ENCODE results near the gene CYB5R2. TPM values are rescaled to one million over a fixed set of nuclear protein-coding genes. Genes with fewer than 3 reads are reported as not detected.

Gene CYB5R2
- total RNA-seq, 1 experiment from 2014 or later, result 6.2 TPM

GRCh38 chr11:7648264-7648663 lies 25.0 kb downstream of the CYB5R2 start:
- no peaks in the 10 kb centered on the region for H3K36me3 ChIP-seq (ENCODE audit: insufficient read depth, low read length, poor library complexity, severe bottlenecking)
- no peaks in the 10 kb centered on the region for H3K4me1 ChIP-seq (ENCODE audit: insufficient read depth, low read length, poor library complexity, severe bottlenecking)
- ChIA-PET CTCF (no interaction called here), POLR2A (ENCODE audit: low non-redundant PET) (no interaction called here)
- BruUV-seq (replicated peaks), result no TSS peak
- H3K27ac ChIP-seq (ENCODE audit: low read depth, low read length, poor library complexity, severe bottlenecking), result no peak overlapping the region
- H3K27me3 ChIP-seq (replicated peaks; ENCODE audit: insufficient read depth, low read depth, low read length, poor library complexity), result no peaks in the 10 kb centered on the region
- no peaks in the 10 kb centered on the region for H3K9me3 ChIP-seq (ENCODE audit: low read depth, low read length, poor library complexity, severe bottlenecking)
- intact Hi-C loops (cut with micrococcal nuclease; ENCODE audit: unreplicated experiment), result no loop called here
- no peak overlapping the region for H3K4me3 ChIP-seq (ENCODE audit: low read depth, low read length, poor library complexity, severe bottlenecking)
- no peak for DNase-seq (ENCODE audit: low spot score)
- no peak for TF ChIP-seq EZH2 (IDR thresholded peaks at IDR 0.05; ENCODE audit: borderline replicate concordance, low read depth, low read length, poor library complexity, severe bottlenecking)
- TF ChIP-seq CTCF (conservative IDR thresholded peaks at IDR 0.05; ENCODE audit: low read depth, low read length), result no peak

- Histone ChIP-seq H3K27ac (ENCODE audit: low read depth, low read length, poor library complexity, severe bottlenecking) (no peak overlapping the region), H3K36me3 (ENCODE audit: insufficient read depth, low read length, poor library complexity, severe bottlenecking) (no peaks in the 10 kb centered on the region), H3K4me1 (ENCODE audit: insufficient read depth, low read length, poor library complexity, severe bottlenecking) (no peaks in the 10 kb centered on the region), H3K9me3 (ENCODE audit: low read depth, low read length, poor library complexity, severe bottlenecking) (no peaks in the 10 kb centered on the region), H3K27me3 (replicated peaks; ENCODE audit: insufficient read depth, low read depth, low read length, poor library complexity) (no peaks in the 10 kb centered on the region), H3K4me3 (ENCODE audit: low read depth, low read length, poor library complexity, severe bottlenecking) (no peak overlapping the region)
- ChIA-PET POLR2A (ENCODE audit: low non-redundant PET) (no interaction called here), CTCF (no interaction called here)
- no peak for DNase-seq (ENCODE audit: low spot score)
- no peak for TF ChIP-seq CTCF (conservative IDR thresholded peaks at IDR 0.05; ENCODE audit: low read depth, low read length)
- no peak for TF ChIP-seq EZH2 (IDR thresholded peaks at IDR 0.05; ENCODE audit: borderline replicate concordance, low read depth, low read length, poor library complexity, severe bottlenecking)
- intact Hi-C loops (cut with micrococcal nuclease; ENCODE audit: unreplicated experiment), result no loop called here
- no TSS peak for BruUV-seq (replicated peaks)
Observed at GRCh38 chr11:7646866-7647265, 26.4 kb downstream of the CYB5R2 start.

- H3K4me3 ChIP-seq (ENCODE audit: low read depth, low read length, poor library complexity, severe bottlenecking), result no peak overlapping the region
- intact Hi-C loops (cut with micrococcal nuclease; ENCODE audit: unreplicated experiment), result no loop called here
- TF ChIP-seq CTCF (conservative IDR thresholded peaks at IDR 0.05; ENCODE audit: low read depth, low read length) (no peak), EZH2 (IDR thresholded peaks at IDR 0.05; ENCODE audit: borderline replicate concordance, low read depth, low read length, poor library complexity, severe bottlenecking) (no peak)
- H3K27me3 ChIP-seq (replicated peaks; ENCODE audit: insufficient read depth, low read depth, low read length, poor library complexity), result no peaks in the 10 kb centered on the region
- H3K4me1 ChIP-seq (ENCODE audit: insufficient read depth, low read length, poor library complexity, severe bottlenecking), result no peaks in the 10 kb centered on the region
- H3K36me3 ChIP-seq (ENCODE audit: insufficient read depth, low read length, poor library complexity, severe bottlenecking), result no peaks in the 10 kb centered on the region
- ChIA-PET POLR2A (ENCODE audit: low non-redundant PET) (no interaction called here), CTCF (no interaction called here)
- H3K9me3 ChIP-seq (ENCODE audit: low read depth, low read length, poor library complexity, severe bottlenecking), result no peaks in the 10 kb centered on the region
- DNase-seq (ENCODE audit: low spot score), result no peak
- no TSS peak for BruUV-seq (replicated peaks)
- H3K27ac ChIP-seq (ENCODE audit: low read depth, low read length, poor library complexity, severe bottlenecking), result no peak overlapping the region
Observed at GRCh38 chr11:7645206-7645605, 28.1 kb downstream of the CYB5R2 start.

Measured in A673 (cell line).